AG04449 (cell line): ENCODE results near the gene PDE7B.

Source experiments
- CTCF ChIA-PET: fragments of 350-600 bp; formaldehyde crosslinking; extraction: SDS; loops from one replicate; lab custom pipeline; 2021; ENCODE audit warnings: antibody characterized with exemption; lab: Yijun Ruan, JAX
- POLR2A ChIA-PET: fragments of 400-600, 350-600 bp; formaldehyde crosslinking; extraction: SDS; loops from one replicate; lab custom pipeline; 2020; ENCODE audit warnings: antibody characterized with exemption, inconsistent platforms; lab: Yijun Ruan, JAX
- DNase-seq: peaks from one replicate; pipeline ENCODE4 v3.0.0-alpha.2; 2010; ENCODE audit warnings: low read depth, low spot score
- H3K4me3 ChIP-seq: 2 replicates; pipeline ENCODE4 v1.5.1; 2011; ENCODE audit warnings: low read depth, mild to moderate bottlenecking, control low read depth, low read length
- TF ChIP-seq, protein P1 (sequence below): IDR thresholded peaks from one replicate; pipeline ENCODE4 v1.5.1; 2011; ENCODE audit warnings: mild to moderate bottlenecking, moderate library complexity, low read length, control low read depth, inconsistent platforms; ENCODE audit not compliant: insufficient read depth; ENCODE audit errors: missing control alignments

The PDE7B gene

DNA sequence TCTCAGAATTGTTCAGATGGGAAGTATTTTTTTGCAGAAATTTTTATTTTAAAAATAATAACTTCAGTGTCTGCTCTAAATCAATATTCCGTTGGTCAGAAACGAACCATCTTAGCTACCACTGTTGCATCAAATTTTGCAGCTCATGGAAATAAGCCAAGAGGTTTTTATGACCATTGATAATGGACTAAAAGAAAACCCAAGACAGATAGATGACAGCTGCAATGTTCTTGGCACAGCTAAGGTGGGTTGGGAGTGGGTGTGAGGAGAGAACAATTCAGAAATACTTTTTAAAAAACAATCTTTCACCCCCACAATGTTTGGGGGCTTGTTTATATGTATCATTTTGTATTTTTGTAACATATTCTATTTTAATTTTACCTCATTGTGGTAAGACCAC, 121.1 kb downstream of the PDE7B start:
- H3K4me3 ChIP-seq, result no peak overlapping the region
- CTCF ChIA-PET, result no interaction called here
- POLR2A ChIA-PET, result no interaction called here
- TF ChIP-seq, protein P1, sequence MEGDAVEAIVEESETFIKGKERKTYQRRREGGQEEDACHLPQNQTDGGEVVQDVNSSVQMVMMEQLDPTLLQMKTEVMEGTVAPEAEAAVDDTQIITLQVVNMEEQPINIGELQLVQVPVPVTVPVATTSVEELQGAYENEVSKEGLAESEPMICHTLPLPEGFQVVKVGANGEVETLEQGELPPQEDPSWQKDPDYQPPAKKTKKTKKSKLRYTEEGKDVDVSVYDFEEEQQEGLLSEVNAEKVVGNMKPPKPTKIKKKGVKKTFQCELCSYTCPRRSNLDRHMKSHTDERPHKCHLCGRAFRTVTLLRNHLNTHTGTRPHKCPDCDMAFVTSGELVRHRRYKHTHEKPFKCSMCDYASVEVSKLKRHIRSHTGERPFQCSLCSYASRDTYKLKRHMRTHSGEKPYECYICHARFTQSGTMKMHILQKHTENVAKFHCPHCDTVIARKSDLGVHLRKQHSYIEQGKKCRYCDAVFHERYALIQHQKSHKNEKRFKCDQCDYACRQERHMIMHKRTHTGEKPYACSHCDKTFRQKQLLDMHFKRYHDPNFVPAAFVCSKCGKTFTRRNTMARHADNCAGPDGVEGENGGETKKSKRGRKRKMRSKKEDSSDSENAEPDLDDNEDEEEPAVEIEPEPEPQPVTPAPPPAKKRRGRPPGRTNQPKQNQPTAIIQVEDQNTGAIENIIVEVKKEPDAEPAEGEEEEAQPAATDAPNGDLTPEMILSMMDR, result no peak
- no peak for DNase-seq

GRCh38 chr6:135974426-135974825, 122.9 kb downstream of the PDE7B start:
- no peak overlapping the region for H3K4me3 ChIP-seq
- ChIA-PET POLR2A (no interaction called here), CTCF (interaction anchor here (1.3 kb wide), 1 partner anchor 251 kb away, joined by 3 read pairs; no protein-coding TSS in a partner anchor)
- TF ChIP-seq, protein P1, result no peak
- no peak for DNase-seq

- ChIA-PET CTCF (interaction anchor here (1.0 kb wide), 1 partner anchor 75 kb away, joined by 3 read pairs; no protein-coding TSS in a partner anchor), POLR2A (no interaction called here)
- no peak overlapping the region for H3K4me3 ChIP-seq
- DNase-seq, result no peak
- TF ChIP-seq, protein P1, result no peak
Measured at GRCh38 chr6:135976585-135976984, 125.1 kb downstream of the PDE7B start.

DNA sequence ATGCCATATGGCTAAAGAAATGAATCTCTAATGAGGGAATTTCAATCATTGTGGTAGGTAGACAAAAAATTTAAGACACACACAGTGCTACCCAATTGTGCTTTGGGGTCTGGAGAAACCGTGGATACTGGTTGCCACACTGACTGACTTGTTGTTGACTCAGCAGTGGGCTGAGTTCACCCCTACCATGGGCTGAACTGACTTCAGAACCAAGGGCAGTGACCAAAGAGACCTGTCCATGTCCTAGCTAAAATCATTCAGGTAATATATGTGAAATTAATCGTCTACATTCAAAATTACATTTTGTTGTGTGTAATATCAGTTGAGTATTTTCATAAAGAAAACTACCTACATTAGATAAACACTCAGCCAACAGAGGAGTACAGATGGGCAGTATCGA, 131.6 kb downstream of the PDE7B start:
- H3K4me3 ChIP-seq, result no peak overlapping the region
- DNase-seq, result no peak
- CTCF ChIA-PET, result interaction anchor here (1.5 kb wide), 1 partner anchor 9 kb away, joined by 3 read pairs; no protein-coding TSS in a partner anchor
- TF ChIP-seq, protein P1, result no peak
- POLR2A ChIA-PET, result no interaction called here

- CTCF ChIA-PET, result interaction anchor here (1.2 to 1.9 kb wide), 3 partner anchors 8 to 448 kb away, joined by 3 to 4 read pairs (median 3); no protein-coding TSS in a partner anchor
- DNase-seq, result no peak
- POLR2A ChIA-PET, result no interaction called here
- no peak overlapping the region for H3K4me3 ChIP-seq
- TF ChIP-seq, protein P1, result no peak
Measured at GRCh38 chr6:135983718-135984343, 132.3 kb downstream of the PDE7B start.

- CTCF ChIA-PET, result interaction anchor here (1.2 to 1.9 kb wide), 3 partner anchors 16 to 487 kb away, joined by 3 to 4 read pairs (median 3); partner anchors contain the start of gene AHI1
- DNase-seq, result no peak
- POLR2A ChIA-PET, result no interaction called here
- H3K4me3 ChIP-seq, result no peak overlapping the region
- TF ChIP-seq, protein P1, result no peak
Measured at GRCh38 chr6:135985471-135985870, 134.0 kb downstream of the PDE7B start.
